Head of caudate nucleus (tissue), 42 donors: Measurements from ENCODE around the gene CEP112.

Experiments used
- DNase-seq, 42 donors: peaks; one replicate each; pipeline versions ENCODE4 v3.0.0 to v3.0.0-alpha.2; 2020 to 2021; ENCODE audit warnings: mixed read lengths in 7 of 42
- intact Hi-C: fragments of 100-400 bp; cut with DNase I; formaldehyde crosslinking; loops from one replicate; pipeline ENCODE4 v1.15.0; 2022

The CEP112 gene

GRCh38 chr17:65776890-65777289 is 415.0 kb downstream of the CEP112 start:
- intact Hi-C loops: no loop called here
- no peak for DNase-seq

- intact Hi-C loops: no loop called here
- DNase-seq: no peak
Observed at GRCh38 chr17:65774787-65775186, 417.1 kb downstream of the CEP112 start.

- intact Hi-C loops: no loop called here
- DNase-seq: no peak
Observed at GRCh38 chr17:65772989-65773388, 418.9 kb downstream of the CEP112 start.

- intact Hi-C loops: no loop called here
- no peak for DNase-seq
Observed at GRCh38 chr17:65771704-65772103, 420.2 kb downstream of the CEP112 start.

GRCh38 chr17:65763786-65764185 is 428.1 kb downstream of the CEP112 start:
- intact Hi-C loops: no loop called here
- DNase-seq: no peak

- intact Hi-C loops: no loop called here
- DNase-seq: no peak
Observed at GRCh38 chr17:65762973-65763372, 429.0 kb downstream of the CEP112 start.

GRCh38 chr17:65759532-65759931 is 432.4 kb downstream of the CEP112 start:
- DNase-seq: no peak
- intact Hi-C loops: no loop called here

GRCh38 chr17:65756760-65757159 is 435.2 kb downstream of the CEP112 start:
- intact Hi-C loops: no loop called here
- DNase-seq: no peak

- no peak for DNase-seq
- intact Hi-C loops: no loop called here
Observed at GRCh38 chr17:65755799-65756198, 436.1 kb downstream of the CEP112 start.

- intact Hi-C loops: no loop called here
- no peak for DNase-seq
Observed at GRCh38 chr17:65754630-65755029, 437.3 kb downstream of the CEP112 start.

GRCh38 chr17:65754081-65754480 is 437.9 kb downstream of the CEP112 start:
- intact Hi-C loops: no loop called here
- no peak for DNase-seq

GRCh38 chr17:65753348-65753747 is 438.6 kb downstream of the CEP112 start:
- DNase-seq: no peak
- intact Hi-C loops: no loop called here

GRCh38 chr17:65751263-65751662 is 440.7 kb downstream of the CEP112 start:
- intact Hi-C loops: no loop called here
- DNase-seq: no peak

- intact Hi-C loops: no loop called here
- peak in 3 of 42 donors; percentile 3 to 15 (median 9) for DNase-seq
Observed at GRCh38 chr17:65750631-65751115, 441.3 kb downstream of the CEP112 start.

- no peak for DNase-seq
- intact Hi-C loops: no loop called here
Observed at GRCh38 chr17:65750166-65750565, 441.8 kb downstream of the CEP112 start.

GRCh38 chr17:65749479-65749878 is 442.5 kb downstream of the CEP112 start:
- intact Hi-C loops: no loop called here
- no peak for DNase-seq

- intact Hi-C loops: no loop called here
- DNase-seq: no peak
Observed at GRCh38 chr17:65745241-65745640, 446.7 kb downstream of the CEP112 start.

GRCh38 chr17:65743308-65743655 is 448.7 kb downstream of the CEP112 start:
- no peak for DNase-seq
- intact Hi-C loops: no loop called here

GRCh38 chr17:65742403-65743307 is 449.3 kb downstream of the CEP112 start:
- no peak for DNase-seq
- intact Hi-C loops: no loop called here

GRCh38 chr17:65741710-65742109 is 450.2 kb downstream of the CEP112 start:
- intact Hi-C loops: no loop called here
- no peak for DNase-seq

- no peak for DNase-seq
- intact Hi-C loops: no loop called here
Observed at GRCh38 chr17:65739034-65739433, 452.9 kb downstream of the CEP112 start.
